ENCODE measurements around the gene C1orf35.

C1orf35 gene

DNA sequence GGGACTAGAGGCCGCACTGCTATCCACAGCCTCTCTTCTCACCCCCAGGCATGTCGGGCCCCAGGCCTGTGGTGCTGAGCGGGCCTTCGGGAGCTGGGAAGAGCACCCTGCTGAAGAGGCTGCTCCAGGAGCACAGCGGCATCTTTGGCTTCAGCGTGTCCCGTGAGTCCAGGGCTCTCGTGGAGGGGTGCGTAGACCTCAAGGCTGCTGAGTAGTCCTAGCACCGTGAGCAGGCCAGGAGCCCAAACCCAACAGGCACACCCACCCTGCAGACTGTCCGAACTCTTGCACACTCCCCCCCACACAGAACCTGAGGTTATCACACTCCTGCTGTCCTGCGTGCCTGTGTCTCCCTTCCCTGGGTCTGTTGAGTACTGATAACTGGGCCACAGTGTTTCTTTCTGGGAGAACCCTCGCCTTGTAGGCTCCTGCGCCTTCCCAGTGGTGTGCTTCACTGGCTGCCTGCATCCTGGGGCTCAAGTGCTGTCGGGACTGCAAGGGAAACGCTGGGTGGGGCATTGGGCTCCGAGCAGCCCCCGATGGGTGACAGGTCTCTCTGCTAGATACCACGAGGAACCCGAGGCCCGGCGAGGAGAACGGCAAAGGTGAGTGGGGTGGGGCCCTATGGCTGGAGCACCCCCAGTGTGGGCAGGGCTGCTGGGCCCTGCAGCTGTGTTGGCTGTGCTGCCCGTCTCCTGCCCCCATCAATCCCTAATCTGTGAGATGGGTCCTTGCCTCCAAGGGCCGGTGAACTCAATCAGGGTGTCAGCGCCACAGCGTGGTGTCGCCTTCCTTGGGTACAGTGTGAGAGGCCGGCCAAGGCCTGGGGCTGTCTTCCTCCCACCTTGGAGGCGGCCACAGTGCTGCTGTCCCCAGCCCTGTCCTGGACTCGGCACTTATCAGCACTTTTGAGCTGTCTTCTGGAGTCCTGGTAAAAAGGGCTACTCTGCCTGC lies 42.6 kb upstream of the C1orf35 start:
- TF ChIP-seq ZNF565 (CRISPR knock-in tag; conservative IDR thresholded peaks at IDR 0.05; ENCODE audit: low read depth): no peak

GRCh38 chr1:228144993-228145343 lies 41.8 kb upstream of the C1orf35 start:
- ATAC-seq: no peak
- TF ChIP-seq TOX (CRISPR knock-in tag; IDR thresholded peaks at IDR 0.05; ENCODE audit: borderline replicate concordance) (no peak), RARB (CRISPR knock-in tag; IDR thresholded peaks at IDR 0.05) (no peak), SNAI2 (CRISPR knock-in tag; IDR thresholded peaks at IDR 0.05) (no peak), CSDC2 (CRISPR knock-in tag; IDR thresholded peaks at IDR 0.05) (no peak), TCF4 (CRISPR knock-in tag; IDR thresholded peaks at IDR 0.05; ENCODE audit: borderline replicate concordance) (no peak), BACH2 (CRISPR knock-in tag; IDR thresholded peaks at IDR 0.05; ENCODE audit: borderline replicate concordance) (no peak), ZNF70 (CRISPR knock-in tag; IDR thresholded peaks at IDR 0.05) (no peak), ISL1 (CRISPR knock-in tag; IDR thresholded peaks at IDR 0.05) (no peak), PATZ1 (CRISPR knock-in tag; IDR thresholded peaks at IDR 0.05; ENCODE audit: borderline replicate concordance) (no peak), TSHZ2 (CRISPR knock-in tag; IDR thresholded peaks at IDR 0.05) (no peak)
- TF ChIP-seq, protein P1, sequence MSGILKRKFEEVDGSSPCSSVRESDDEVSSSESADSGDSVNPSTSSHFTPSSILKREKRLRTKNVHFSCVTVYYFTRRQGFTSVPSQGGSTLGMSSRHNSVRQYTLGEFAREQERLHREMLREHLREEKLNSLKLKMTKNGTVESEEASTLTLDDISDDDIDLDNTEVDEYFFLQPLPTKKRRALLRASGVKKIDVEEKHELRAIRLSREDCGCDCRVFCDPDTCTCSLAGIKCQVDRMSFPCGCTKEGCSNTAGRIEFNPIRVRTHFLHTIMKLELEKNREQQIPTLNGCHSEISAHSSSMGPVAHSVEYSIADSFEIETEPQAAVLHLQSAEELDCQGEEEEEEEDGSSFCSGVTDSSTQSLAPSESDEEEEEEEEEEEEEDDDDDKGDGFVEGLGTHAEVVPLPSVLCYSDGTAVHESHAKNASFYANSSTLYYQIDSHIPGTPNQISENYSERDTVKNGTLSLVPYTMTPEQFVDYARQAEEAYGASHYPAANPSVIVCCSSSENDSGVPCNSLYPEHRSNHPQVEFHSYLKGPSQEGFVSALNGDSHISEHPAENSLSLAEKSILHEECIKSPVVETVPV (CRISPR knock-in tag; IDR thresholded peaks at IDR 0.05): no peak

More for the DNA sequence above, 42.6 kb upstream of the C1orf35 start:
- no peak for ATAC-seq

- ATAC-seq: no peak
- TF ChIP-seq ZFP3 (CRISPR knock-in tag; IDR thresholded peaks at IDR 0.05) (no peak), ZNF565 (CRISPR knock-in tag; conservative IDR thresholded peaks at IDR 0.05; ENCODE audit: low read depth) (no peak), ZNF70 (CRISPR knock-in tag; IDR thresholded peaks at IDR 0.05) (no peak), RARB (CRISPR knock-in tag; IDR thresholded peaks at IDR 0.05) (no peak), ARNTL (CRISPR knock-in tag; IDR thresholded peaks at IDR 0.05; ENCODE audit: borderline replicate concordance, low read depth) (no peak), TSHZ2 (CRISPR knock-in tag; IDR thresholded peaks at IDR 0.05) (no peak), BACH2 (CRISPR knock-in tag; IDR thresholded peaks at IDR 0.05; ENCODE audit: borderline replicate concordance) (no peak), ESRRG (CRISPR knock-in tag; IDR thresholded peaks at IDR 0.05) (no peak), PPARA (CRISPR knock-in tag; IDR thresholded peaks at IDR 0.05; ENCODE audit: borderline replicate concordance) (no peak), OSR1 (CRISPR knock-in tag; IDR thresholded peaks at IDR 0.05) (no peak)
- TF ChIP-seq, protein P1 (CRISPR knock-in tag; IDR thresholded peaks at IDR 0.05): no peak
These were observed 41.3 kb upstream of the C1orf35 start for GRCh38 chr1:228144193-228144992.
